ENCODE data around the gene FMN1.

Gene FMN1

DNA sequence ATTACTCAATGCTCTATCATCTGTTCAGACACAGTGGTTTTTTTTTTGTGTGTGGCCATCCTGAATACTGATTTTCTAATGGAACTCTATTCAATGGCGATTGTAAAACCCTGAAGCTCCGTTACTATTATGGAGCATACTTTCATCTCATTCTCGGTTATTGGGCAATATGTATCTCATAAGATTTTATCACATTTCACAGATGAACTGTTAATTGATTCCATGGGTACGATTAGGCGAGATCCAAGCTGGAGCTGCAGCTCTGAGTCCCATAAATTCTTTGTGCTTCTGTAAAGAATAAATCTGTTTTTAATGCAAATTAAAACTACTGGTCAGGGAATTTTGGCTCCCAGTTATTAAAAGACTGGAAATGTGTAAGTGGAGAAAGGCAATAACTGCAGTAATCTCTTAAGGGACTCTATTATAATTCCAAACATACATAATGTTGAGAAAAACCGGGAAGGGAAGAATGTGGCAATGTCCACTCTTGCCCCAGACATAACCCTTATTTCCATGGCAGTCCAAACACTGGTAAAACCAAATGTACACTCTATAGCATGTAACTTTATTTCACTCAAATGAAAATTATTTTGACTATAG, 394.5 kb downstream of the FMN1 start:
- DNase-seq = no peak

DNA sequence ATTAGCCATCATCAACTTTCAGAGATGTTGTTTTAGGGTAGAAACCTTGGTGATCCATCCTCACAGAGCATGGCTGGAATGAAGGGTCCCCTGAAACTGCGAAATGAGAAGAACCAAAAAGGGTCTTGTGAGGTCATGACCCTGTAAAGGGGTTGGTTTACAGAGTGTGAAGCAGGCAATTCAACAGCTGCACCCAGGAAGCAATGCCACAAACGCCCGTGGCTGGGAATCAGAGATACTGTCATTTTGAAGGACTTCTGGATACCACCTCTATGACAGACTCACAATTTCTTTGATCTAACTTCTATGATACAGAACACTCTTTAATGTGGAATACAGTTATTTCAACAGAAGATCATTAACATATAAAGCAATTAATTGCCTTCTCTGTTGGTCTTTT, 397.7 kb downstream of the FMN1 start:
- no peak for DNase-seq

GRCh38 chr15:32794973-32795372, 399.5 kb downstream of the FMN1 start:
- DNase-seq = no peak

- no peak for DNase-seq
Observed at GRCh38 chr15:32792436-32792835, 402.1 kb downstream of the FMN1 start.

DNA sequence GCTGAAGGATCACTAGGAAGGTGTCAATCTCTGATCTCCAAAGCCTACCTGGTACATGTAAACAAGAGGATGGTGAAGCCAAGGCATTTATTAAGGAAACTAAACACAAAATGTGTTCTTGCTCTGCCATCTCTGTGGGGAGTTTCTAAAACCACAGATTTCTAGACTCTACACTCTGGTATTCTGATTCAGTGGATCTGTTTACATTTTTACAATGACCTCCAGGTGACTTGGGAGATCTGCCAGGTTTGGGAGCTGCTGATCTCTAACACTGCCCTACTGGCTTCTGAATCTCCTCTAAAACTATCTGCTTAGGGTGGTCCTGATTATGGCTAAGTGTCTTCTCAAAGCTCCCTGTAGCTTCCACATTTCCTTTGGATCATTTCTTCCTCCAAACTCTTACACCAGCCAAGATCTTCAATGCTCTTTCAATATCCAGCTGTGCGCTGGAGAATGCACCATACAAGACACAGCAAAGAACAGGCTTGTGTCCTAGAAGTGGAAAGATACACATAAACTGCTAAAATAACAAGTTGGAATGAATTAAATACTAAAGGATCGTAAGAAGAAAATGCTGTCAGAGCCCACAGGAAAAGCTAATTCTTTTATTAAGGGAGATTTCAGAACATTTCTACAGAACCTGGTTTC, 404.0 kb downstream of the FMN1 start:
- no peak for DNase-seq

GRCh38 chr15:32787949-32788348, 406.6 kb downstream of the FMN1 start:
- DNase-seq = no peak

DNA sequence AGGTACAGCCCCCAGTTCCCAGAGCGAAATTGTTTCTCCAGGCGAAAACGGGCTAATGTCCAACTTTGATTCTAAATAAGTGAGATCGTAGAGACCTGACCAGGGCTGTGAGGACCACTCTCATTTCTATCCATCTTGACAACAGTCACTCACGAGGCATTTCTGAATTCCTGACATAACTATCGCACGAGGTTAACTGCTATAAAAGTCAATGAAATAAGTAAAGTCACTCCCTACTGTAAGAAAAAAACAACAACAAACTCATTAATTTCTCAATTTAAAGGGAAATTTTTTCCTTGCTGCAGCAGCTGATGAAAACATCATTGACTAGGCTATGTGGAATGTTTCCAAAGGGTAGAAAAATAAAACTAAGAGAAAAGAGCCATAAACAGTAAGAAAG, 407.6 kb downstream of the FMN1 start:
- DNase-seq = no peak

GRCh38 chr15:32784581-32784980, 409.9 kb downstream of the FMN1 start:
- no peak for DNase-seq

DNA sequence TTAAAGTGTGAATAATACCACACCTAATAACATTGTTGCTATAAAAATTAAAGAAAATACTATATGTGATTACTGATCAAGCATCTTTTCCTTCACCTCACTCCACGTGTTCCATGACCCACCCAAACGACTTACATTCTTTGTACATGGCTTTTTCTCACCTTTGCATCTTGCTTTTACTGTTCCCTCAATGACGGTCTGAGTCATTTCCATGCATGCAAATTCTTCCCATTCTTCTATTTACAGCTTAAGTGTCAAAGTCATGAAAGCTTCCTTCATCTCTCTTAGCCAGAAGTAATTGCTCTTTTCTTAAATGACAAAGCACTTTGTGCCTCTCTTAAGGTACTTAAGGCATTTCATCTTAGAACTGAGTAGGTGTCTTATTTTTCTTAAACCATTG, 412.7 kb downstream of the FMN1 start:
- DNase-seq = no peak

GRCh38 chr15:32778391-32779176, 415.9 kb downstream of the FMN1 start:
- DNase-seq = no peak

DNA sequence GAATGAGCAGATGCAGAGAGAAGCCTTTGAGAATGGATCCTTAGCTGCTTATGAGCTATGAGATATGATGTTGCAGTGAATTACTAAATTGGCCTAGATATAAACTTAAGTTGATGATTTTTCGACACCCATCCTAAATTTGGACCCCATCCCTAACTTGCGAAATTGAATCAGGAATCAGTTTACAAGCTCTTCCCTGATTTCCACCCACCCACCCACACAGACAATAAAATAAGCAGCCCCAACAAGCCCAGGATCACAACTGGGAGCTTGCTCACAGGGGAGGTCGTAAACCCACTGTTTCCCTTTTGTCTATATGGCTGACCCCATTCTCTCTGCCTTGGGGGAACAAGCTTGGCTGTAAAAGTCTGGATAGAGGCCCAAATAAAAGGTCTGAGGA, 419.4 kb downstream of the FMN1 start:
- DNase-seq = no peak

DNA sequence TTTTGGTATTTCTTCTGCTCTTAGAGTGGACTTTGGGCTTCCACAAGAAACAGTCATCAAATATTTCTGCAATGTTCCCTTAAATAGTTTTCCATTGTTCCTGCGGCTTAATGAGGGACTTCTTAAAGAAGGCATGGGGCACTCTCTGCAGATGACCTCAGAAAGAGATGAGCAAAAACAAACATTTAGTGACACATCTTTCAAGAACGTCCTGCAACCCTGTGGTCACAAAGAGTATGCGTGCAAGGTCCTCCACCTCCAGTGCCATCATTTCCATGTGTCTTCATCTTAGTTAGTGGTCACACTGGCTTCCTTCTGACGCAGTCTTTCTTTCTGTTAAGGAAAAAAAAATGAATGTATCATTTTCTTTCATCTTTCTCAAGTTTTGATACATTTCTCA, 420.5 kb downstream of the FMN1 start:
- DNase-seq = no peak

DNA sequence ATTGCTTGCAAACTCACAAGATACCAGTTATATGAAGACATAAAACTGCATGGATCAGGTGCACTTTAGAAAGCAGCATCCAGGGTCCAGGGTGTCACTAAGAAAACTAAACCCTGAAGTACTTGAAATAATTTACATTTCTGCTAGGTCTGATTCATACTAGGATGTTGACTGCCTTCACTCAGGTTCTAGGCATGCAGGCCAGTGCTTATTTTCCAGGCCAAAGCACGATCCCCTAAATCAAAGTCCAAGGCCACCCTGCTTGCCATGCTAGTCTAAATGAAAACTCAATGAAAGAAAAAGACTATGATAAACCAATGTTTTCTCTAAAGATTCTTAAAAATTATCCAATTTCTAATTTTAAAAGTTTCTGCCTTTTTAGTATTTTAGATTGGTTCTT, 427.3 kb downstream of the FMN1 start:
- DNase-seq = no peak

- DNase-seq = no peak
Observed at GRCh38 chr15:32766101-32766500, 428.4 kb downstream of the FMN1 start.

DNA sequence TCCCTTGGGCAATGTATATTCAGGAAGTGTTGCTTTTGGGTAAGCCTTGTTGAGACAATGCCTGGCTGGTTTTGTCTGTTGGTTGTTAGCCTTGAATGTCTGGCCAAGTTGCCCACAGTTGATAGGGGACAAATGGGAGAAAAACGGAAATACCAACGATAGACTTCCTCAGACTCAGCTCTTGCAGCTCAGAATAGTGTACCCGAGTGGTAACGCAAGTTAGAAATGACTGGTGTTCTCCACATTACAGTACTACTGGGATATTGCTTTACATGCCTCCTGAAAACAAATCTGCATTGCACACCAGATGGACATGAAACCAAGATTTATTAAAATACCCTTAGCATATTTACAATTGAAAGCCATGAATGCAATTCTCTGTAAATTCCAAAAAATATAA, 429.3 kb downstream of the FMN1 start:
- no peak for DNase-seq

DNA sequence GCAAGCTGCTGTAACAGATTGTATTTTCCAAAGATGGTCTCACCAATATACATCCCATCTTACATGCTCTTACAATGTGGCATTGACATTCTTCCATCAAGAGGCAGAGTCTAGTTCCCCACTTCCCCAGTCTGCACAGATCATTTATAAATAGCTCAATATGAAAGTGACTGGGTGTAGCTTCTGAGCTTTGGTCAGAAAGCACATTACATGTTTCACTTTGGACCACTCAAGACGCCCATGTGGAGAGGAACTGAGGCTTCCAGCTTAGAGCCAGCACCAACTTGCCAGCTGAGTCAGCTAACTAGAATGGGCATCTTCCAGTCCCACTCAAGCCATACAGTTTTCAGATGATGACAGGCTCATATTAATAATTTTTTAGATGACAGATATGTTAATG, 431.2 kb downstream of the FMN1 start:
- DNase-seq = no peak

GRCh38 chr15:32757426-32757825, 437.1 kb downstream of the FMN1 start:
- no peak for DNase-seq

DNA sequence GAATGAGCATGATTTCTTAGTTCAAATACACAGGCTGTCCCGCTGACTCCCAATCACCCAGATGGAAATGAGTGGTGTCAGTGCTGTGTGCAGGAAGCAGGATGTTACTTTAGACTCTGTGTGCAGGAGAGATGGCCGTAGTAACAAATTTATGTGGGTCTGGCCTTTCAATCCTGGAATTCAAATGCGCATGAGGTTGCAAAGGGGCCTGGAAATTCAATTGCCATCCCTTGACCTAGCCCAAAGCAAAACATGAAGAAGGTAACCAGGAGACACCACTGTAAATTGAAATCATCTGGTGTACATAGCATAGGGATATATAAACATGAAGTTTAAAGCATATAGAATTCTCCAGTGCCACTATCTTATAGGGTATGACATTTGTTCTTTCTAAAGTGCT, 443.5 kb downstream of the FMN1 start:
- no peak for DNase-seq

DNA sequence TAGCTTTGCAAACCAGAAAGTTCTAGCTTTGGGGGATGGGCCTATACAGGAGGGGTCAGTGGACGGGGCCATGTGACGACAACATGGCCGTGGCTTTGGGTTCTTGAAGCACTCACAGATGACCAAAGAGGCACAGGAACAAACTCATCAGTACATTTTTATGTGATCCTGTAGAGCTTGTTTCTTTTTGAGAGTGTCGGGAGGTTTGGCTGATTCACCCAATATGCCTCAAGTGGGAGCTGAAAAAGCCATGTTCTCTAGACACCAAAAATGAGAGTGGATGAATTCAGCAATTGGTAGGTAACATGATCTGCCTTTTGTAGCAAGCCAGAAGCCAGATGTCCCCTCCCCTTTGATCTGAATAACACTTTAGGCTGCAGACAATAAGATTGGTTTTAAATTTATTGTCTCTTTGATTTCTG, 446.6 kb downstream of the FMN1 start:
- no peak for DNase-seq

DNA sequence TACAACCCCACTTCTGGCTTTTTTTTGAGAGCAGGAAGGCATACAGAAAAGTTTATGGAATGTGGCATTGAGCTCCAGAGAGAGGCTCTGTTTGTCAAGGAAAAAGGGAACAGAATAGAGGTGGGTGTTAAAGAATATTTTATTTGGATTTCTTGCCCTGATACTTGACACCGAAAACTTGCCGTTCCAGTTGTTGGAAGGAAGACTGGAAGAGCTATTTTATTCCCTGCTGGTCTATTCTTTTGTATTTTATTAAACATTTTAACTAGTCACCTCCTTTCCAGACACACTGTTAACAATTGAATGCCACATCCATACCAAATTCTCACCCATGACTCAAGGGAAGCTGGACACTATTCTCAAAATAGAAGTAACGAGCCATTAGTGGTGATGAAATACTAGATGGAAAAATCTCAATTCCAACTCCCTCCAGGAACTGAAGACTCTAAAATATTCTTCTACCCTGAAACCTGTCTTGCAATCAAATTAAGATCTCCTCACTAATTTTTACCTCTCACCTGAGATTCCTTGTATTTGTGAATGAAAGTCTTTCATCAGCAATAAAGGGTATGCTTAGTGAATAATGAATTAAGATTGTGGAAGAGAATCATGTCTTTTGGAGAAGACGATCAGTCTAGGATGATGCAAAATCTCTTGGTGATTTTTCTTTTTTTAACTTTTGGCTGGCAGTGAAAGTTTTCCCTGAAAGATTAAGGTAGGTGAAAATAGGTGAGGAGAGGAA, 448.2 kb downstream of the FMN1 start:
- no peak for DNase-seq

DNA sequence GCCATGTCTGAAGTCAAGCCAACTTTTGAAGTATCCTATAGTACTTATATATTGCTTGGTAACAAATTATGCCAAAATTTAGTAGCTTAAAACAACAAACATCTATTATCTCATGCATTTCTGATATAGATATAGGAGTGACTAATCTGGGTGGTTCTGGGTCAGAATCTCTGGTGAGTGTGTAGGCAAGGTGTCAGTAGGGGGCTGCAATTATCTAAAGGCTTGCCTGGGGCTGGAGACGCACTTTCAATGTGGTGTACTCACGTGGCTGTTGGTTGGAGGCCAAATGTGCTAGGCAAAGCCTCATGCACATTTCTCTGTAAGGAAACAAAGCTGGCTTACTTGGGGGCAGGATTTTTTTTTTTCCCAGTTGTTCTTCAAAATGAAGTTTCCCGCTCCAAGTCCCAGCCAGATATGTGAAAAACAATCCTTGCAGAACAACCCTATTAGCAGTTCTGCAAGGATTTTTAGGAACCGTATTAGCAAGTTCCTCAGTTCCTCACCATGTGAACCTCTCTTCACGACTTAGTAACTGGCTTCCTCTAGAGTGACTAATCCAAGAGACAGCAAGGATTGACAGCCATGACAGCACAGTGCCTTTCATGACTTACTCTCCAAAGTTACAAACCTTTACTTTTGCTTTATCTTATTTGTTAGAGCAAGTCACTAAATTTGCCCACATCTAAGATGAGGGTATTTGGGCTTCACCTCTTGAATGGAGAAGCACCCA, 450.9 kb downstream of the FMN1 start:
- DNase-seq = no peak

DNA sequence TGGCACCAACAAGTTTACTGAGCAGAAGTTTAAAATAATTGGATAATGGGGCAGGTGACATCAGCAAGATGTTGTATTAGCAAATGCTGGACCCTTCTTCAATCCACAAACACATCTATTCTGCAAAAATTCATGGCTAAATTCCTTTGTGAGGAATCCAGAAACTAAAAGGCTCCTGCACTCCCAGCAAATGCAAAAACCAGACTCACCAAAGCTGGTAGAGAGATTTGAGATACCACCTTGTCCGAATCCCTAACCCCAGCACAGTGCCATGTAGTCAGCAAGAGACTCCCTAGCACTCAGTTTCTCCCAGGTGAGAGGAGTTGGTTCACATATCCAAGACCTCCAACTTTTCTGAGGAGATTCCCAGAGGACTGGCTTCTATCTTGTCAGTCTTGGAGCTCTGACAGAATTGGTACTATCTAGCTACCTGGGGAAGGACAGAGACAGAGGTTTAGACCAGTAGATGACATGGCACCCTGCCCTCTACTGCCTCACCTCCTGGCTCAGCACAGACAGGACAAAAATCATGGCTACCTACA, 454.9 kb downstream of the FMN1 start:
- DNase-seq = no peak

DNA sequence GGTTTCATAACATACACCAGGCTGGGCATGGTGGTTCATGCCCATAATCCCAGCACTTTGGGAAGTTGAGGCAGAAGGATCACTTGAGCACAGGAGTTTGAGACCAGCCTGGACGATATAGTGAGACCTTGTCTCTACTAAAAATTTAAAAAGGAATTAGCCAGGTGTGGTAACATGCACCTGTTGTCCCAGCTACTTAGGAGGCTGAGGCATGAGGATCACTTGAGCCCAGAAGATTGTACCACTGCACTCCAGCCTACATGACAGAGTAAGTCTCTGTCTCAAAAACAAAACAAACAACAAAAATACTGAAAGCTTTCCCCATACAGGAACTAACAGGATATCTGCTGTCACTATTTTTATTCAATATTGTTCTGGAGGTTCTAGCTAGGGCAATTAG, 455.8 kb downstream of the FMN1 start:
- DNase-seq = no peak
